Heart left ventricle (tissue), 16 donors: ENCODE measurements around the gene ZSCAN5A. TPM values are rescaled to one million over a fixed set of nuclear protein-coding genes. Genes with fewer than 3 reads are reported as not detected.

Experiments used
- ATAC-seq, 4 donors: fragments of 200-7000 bp; cut with Tn5 transposase; one replicate each; pipeline ENCODE4 v1.9.1; 2020 to 2022; ENCODE audit warnings: moderate library complexity in 4 of 4, mild to moderate bottlenecking in 3 of 4, moderate number of reproducible peaks in 1 of 4
- DNase-seq, 5 donors: peaks; one replicate each; pipeline ENCODE4 v3.0.0-alpha.2; 2020
- H3K27ac ChIP-seq, 12 donors: fragments of 200-600 bp; sonication (generic) in 4 of 12; one replicate each; pipeline versions ENCODE4 v1.5.0 to v1.8.0; 2016 to 2022; ENCODE audit warnings: mild to moderate bottlenecking in 2 of 12
- H3K27me3 ChIP-seq, 9 donors: fragments of 200-600 bp; sonication (generic) in 2 of 9; one replicate each; pipeline versions ENCODE4 v1.5.1 to v1.8.0; 2016 to 2022; ENCODE audit warnings: mild to moderate bottlenecking in 3 of 9
- H3K36me3 ChIP-seq, 9 donors: fragments of 200-600 bp; sonication (generic) in 2 of 9; one replicate each; pipeline versions ENCODE4 v1.5.0 to v1.8.0; 2018 to 2022; ENCODE audit warnings: mild to moderate bottlenecking in 2 of 9
- H3K4me1 ChIP-seq, 12 donors: fragments of 200-600 bp; sonication (generic) in 4 of 12; one replicate each; pipeline versions ENCODE4 v1.5.0 to v1.8.0; 2016 to 2022; ENCODE audit warnings: mild to moderate bottlenecking in 3 of 12
- H3K4me3 ChIP-seq, 12 donors: fragments of 200-600 bp; sonication (generic) in 4 of 12; one replicate each; pipeline versions ENCODE4 v1.5.0 to v1.8.0; 2017 to 2022; ENCODE audit warnings: mild to moderate bottlenecking in 9 of 12, moderate library complexity in 4 of 12
- H3K9me3 ChIP-seq, 12 donors: fragments of 200-600 bp; sonication (generic) in 4 of 12; one replicate each; pipeline versions ENCODE4 v1.5.0 to v1.8.0; 2016 to 2022; ENCODE audit warnings: mild to moderate bottlenecking in 1 of 12
- CTCF ChIP-seq, 12 donors: fragments of 200-600 bp; sonication (generic) in 4 of 12; IDR thresholded peaks; one replicate each; pipeline versions ENCODE4 v1.5.0 to v1.8.0; 2018 to 2022; ENCODE audit warnings: antibody characterized with exemption in 12 of 12, mild to moderate bottlenecking in 5 of 12
- POLR2A ChIP-seq, 2 donors: fragments of 450-650 bp; IDR thresholded peaks; one replicate each; pipeline ENCODE4 v1.6.1; 2017; ENCODE audit warnings: antibody characterized with exemption in 2 of 2, mild to moderate bottlenecking in 2 of 2, moderate library complexity in 2 of 2
- WGBS, 4 donors: extraction: QIAGEN DNeasy Blood & Tissue Kit in 2 of 4; methylation state at CpG; one replicate each; pipeline versions ENCODE4 v1.1.5 to v1.1.7; 2013 to 2018; 5-methylcytosine and 5-hydroxymethylcytosine counted together
- intact Hi-C, 10 donors: fragments of 100-400 bp; cut with DNase I; formaldehyde crosslinking; loops; one replicate each; pipeline versions ENCODE4 v1.11.1 to v1.14.2; 2022
- polyA plus RNA-seq, 2 donors: library from polyadenylated mRNA; stranded (reverse); fragments of 200-250 nt; gene quantifications; one replicate each; pipeline ENCODE4 v1.2.3, GENCODE V29; 2013
- total RNA-seq, 9 donors: library from RNA; depleted of rRNA in 2 of 9; stranded (reverse); fragments of >200 nt in 2 of 9; fragmentation: NEBNext Ultra II Directional in 3 of 9; extraction: Animal tissue kit (Norgen Biotek cat#: 25700) in 3 of 9; gene quantifications; one replicate each; pipeline versions ENCODE4 v1.1.0 to v1.2.4, GENCODE V29; 2016 to 2023
- donor health status: ischemic (EF 13 %, LVEDD 7.1; RV severe dilation, severe dysfunction).
- donor health status: healthy with polysubstance abuse.
- donor health status: DM: no; HTN: yes; CAD: no.
- donor health status: DM: no; HTN: no; CAD: no.
- donor health status: ischemic (EF 25% LVEDD 6.9; RV normal size, moderate dysfunction).
- donor health status: ischemic (EF 25% LVEDD 5.7; RV mildly dilated, moderate dysfunction).
- donor health status: healthy.
- donor health status: DM: yes; HTN: yes; CAD: no.
- donor health status: ischemic (EF 35%, LVEDD 5.7; RV mildly dilated, moderate dysfunction).
- donor health status: nonischemic (EF 11% LVEDD 7.7; RV severe dilation, severe dysfunction).
- donor health status: DM: yes; HTN: yes; CAD: no.
- donor health status: PGD.
- donor health status: ischemic (EF 29% LVEDD 5.4; RV normal size, mild dysfunction).
- donor health status: nonischemic (EF 23%, LVEDD 6.1; RV moderate dilation, normal function).

The ZSCAN5A gene
- total and polyA plus RNA-seq, 11 donors, result 3.3 to 26.6 (median 17.7) TPM

GRCh38 chr19:56291867-56292266 lies 22.8 kb downstream of the ZSCAN5A start:
- WGBS, 4 donors, result 92 to 96% (median 95%) methylated on average over 6 of the region's 6 CpGs
- DNase-seq (no peak), ATAC-seq (no peak)
- no peaks in the 10 kb centered on the region for H3K9me3 ChIP-seq
- no peak overlapping the region for H3K4me3 ChIP-seq
- intact Hi-C loops, result loop anchor here in 1 of 10 donors (5.0 kb wide), 1 partner anchor 35 kb away; no protein-coding TSS in a partner anchor
- TF ChIP-seq CTCF (IDR thresholded peaks at IDR 0.05) (no peak), POLR2A (IDR thresholded peaks at IDR 0.05) (no peak)
- peaks cover 0 to 40% (median 15%) of the 10 kb centered on the region in 9 donors for H3K36me3 ChIP-seq
- no peak overlapping the region for H3K27ac ChIP-seq
- no peaks in the 10 kb centered on the region for H3K4me1 ChIP-seq
- no peaks in the 10 kb centered on the region for H3K27me3 ChIP-seq

GRCh38 chr19:56290104-56290503 lies 24.5 kb downstream of the ZSCAN5A start:
- Histone ChIP-seq H3K4me3 (no peak overlapping the region), H3K4me1 (no peaks in the 10 kb centered on the region), H3K36me3 (peaks cover 0 to 26% (median 9%) of the 10 kb centered on the region in 9 donors), H3K27me3 (no peaks in the 10 kb centered on the region), H3K27ac (no peak overlapping the region), H3K9me3 (no peaks in the 10 kb centered on the region)
- ATAC-seq, result no peak
- no peak for TF ChIP-seq CTCF (IDR thresholded peaks at IDR 0.05)
- TF ChIP-seq POLR2A (IDR thresholded peaks at IDR 0.05), result no peak
- no peak for DNase-seq
- intact Hi-C loops, result loop anchor here in 1 of 10 donors (5.0 kb wide), 1 partner anchor 33 kb away; no protein-coding TSS in a partner anchor

GRCh38 chr19:56284746-56285145 lies 29.9 kb downstream of the ZSCAN5A start:
- no peaks in the 10 kb centered on the region for H3K4me1 ChIP-seq
- DNase-seq, result no peak
- no peak overlapping the region for H3K4me3 ChIP-seq
- H3K27me3 ChIP-seq, result no peaks in the 10 kb centered on the region
- intact Hi-C loops, result no loop called here
- peaks cover 0 to 14% (median 5%) of the 10 kb centered on the region in 9 donors for H3K36me3 ChIP-seq
- H3K9me3 ChIP-seq, result no peaks in the 10 kb centered on the region
- ATAC-seq, result no peak
- TF ChIP-seq CTCF (IDR thresholded peaks at IDR 0.05) (no peak), POLR2A (IDR thresholded peaks at IDR 0.05) (no peak)
- H3K27ac ChIP-seq, result no peak overlapping the region
- WGBS, 4 donors, result 94 to 97% (median 96%) methylated on average over 3 of the region's 3 CpGs

- TF ChIP-seq CTCF (IDR thresholded peaks at IDR 0.05) (no peak), POLR2A (IDR thresholded peaks at IDR 0.05) (no peak)
- H3K36me3 ChIP-seq, result peaks cover 0 to 12% (median 5%) of the 10 kb centered on the region in 9 donors
- 93 to 99% (median 96%) methylated on average over 4 of the region's 4 CpGs for WGBS, 4 donors
Measured at GRCh38 chr19:56282809-56283208, 31.8 kb downstream of the ZSCAN5A start.

More at GRCh38 chr19:56282809-56283208, 31.8 kb downstream of the ZSCAN5A start:
- H3K27ac ChIP-seq, result no peak overlapping the region
- H3K4me3 ChIP-seq, result no peak overlapping the region
- no peaks in the 10 kb centered on the region for H3K4me1 ChIP-seq
- ATAC-seq (no peak), DNase-seq (no peak)
- H3K27me3 ChIP-seq, result no peaks in the 10 kb centered on the region
- H3K9me3 ChIP-seq, result no peaks in the 10 kb centered on the region
- intact Hi-C loops, result no loop called here
